ENCODE results near the gene FNTB. TPM values are rescaled to one million over a fixed set of nuclear protein-coding genes. Genes with fewer than 3 reads are reported as not detected.

Gene FNTB
- total and polyA plus RNA-seq, 2 of the 8 experiments (the other 6 are each of a cell fraction or from before 2014, with no cell fraction given): 16.0 to 20.7 TPM

GRCh38 chr14:65007202-65007601 lies 20.5 kb downstream of the FNTB start (continued):
- TF ChIP-seq CHD7 (IDR thresholded peaks at IDR 0.05; ENCODE audit: insufficient replicate concordance, low read length) (no peak), SUZ12 (IDR thresholded peaks at IDR 0.05; ENCODE audit: low read length) (no peak), RBBP5 (IDR thresholded peaks at IDR 0.05; ENCODE audit: borderline replicate concordance, low read depth, low read length) (no peak), EZH2 (IDR thresholded peaks at IDR 0.05; ENCODE audit: low read depth, low read length, severe bottlenecking) (no peak)
- TF ChIP-seq, protein P1, sequence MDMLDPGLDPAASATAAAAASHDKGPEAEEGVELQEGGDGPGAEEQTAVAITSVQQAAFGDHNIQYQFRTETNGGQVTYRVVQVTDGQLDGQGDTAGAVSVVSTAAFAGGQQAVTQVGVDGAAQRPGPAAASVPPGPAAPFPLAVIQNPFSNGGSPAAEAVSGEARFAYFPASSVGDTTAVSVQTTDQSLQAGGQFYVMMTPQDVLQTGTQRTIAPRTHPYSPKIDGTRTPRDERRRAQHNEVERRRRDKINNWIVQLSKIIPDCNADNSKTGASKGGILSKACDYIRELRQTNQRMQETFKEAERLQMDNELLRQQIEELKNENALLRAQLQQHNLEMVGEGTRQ (IDR thresholded peaks at IDR 0.05; ENCODE audit: low read length): no peak
